Mesenteric fat pad (tissue), 1 donor: ENCODE data around the gene IDH3A. TPM values are rescaled to one million over a fixed set of nuclear protein-coding genes. Genes with fewer than 3 reads are reported as not detected.

Experiments used
- DNase-seq: peaks from one replicate; pipeline ENCODE4 v3.0.0-alpha.2; 2020; ENCODE audit warnings: low spot score
- total RNA-seq: library from RNA; stranded (reverse); fragmentation: NEBNext Ultra II Directional; extraction: Animal tissue kit (Norgen Biotek cat#: 25700); gene quantifications from one replicate; pipeline ENCODE4 v1.2.1, GENCODE V29; 2021
- donor health status: DM: yes; HTN: yes; CAD: no.

The IDH3A gene
- total RNA-seq, 1 donor from 2014 or later: 105 TPM

DNA sequence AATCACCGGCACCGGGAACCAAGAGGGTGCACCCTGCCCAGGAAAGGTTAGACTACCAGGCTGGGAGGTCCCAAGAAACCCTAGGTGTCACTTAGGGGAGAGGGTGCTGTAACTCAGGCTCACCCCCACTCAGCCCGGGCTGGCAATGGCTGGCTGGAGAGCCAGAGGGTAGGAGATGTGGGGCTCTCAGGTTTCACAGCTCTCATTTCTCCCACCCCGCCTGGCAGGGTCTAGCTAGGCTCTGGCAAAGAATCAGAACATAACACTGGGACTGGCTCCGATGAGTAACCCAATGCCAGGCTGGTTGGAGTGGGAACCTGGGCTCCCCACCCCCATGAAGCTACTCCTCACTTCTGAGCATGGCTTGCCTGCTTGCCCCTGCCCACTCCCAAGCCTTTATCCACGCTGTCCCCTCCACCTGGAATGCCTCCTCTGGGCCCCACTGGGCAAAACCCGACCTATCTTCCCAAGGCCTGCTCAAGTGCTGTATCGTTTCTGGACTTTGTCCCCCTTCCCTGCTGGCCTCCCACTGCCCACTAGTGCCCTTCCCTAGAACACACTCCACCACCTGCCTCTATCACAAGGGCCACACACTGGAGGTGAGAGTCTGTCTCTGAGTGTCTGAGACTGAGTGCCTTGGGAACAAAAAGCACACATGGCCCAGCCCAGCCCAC, 19.9 kb upstream of the IDH3A start:
- DNase-seq: no peak

DNA sequence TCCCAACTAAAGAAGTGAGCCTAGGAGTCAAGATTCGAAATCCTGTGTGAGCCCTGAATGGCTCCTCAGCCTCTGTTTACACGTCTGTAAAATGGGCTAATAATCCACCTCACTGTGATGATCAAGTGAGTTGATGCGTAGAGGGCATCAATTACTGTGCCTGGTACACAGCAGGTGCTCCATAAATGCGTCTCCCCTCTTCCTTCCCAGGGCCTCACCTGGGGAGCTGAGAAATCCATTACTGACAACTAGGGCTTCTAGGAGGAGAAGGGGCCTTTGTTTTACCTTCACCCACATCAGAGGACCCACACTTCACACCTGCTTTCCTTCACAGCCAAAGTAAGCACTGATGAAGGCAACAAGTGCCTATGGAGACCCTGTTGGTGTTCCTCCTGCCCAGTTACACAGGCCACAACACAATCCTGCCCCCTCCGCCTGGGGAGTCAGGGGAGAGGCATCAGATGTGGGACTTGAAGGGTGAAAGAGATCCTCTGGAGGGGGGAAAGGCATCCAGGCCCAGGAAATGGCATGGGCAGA, 19.3 kb upstream of the IDH3A start:
- no peak for DNase-seq

DNA sequence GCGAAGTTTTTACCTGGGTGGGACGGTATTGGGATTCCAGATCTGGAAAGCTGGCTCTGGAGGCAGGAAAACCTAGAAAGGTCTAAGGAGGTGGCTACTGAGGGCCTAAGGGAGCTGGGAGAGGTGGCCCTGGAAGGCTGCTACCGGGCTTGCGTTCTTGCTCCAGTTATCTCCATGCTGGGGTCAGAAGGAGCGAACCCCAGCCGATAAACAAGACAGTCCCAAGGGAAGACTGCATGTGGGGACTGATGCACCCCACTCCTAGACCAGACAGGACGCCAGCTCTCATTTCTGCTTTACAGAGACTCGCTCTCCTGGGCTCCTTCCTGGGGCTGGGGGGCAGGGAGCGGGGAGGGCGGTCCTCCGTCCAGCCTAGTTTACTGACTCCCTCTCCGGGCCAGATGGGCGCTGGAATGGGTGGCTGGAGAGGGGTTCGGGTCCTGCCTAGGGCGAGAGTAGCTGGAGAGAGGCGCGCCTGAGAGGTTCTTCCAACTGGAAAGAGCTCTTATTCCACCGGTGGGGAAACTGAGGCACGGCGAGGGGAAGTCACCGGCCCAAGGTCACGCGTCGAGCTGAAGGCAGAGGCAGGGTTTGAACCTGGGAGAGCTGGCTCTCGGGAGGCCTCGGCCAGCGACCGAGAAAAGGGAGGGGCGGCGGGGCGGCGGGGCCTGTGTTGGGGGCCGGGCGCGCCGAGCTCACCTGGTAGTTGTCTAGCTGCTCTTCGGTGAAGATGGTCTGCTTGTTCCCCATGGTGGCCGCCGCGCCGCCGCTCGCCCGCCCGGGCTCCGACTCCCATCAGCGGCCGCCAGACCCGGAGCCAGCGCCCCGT, 18.5 kb upstream of the IDH3A start:
- DNase-seq: no peak

DNA sequence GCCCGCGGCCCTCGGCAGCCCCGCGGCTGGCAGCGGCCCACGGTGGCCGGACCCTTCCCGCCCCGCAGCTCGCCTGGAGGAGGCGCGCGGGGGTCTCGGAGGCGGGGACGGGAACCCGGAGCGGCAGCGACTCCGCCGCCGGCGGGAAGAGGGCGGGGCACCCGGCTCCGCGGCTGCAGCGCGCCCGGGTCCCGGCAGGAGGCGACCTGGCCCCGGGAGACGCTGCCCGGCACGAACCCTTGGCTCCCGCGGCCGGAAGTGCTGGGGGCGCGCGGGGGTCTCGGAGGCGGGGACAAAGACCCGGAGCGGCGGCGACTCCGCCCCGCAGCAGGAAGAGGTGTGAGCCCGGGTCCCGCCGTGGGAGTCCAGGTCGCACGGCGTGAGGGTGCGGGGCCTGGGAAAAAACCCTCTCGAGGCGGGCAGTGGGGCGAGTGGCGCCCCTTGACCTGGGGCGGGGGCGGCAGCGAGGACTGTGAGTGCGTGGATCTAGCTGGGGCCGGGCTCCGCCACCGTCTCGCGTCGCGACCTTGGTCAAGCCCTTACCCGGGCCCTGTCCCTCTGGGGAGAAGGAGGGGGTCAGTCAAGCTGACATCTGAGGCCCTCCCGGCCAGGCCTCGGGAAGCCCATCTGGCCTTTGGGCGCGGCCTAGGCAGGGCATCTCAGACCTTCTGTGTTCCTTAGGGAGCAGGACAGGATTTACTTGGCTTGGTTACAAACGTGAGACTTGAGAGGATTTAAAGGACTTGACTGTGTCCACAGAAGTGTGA, 17.7 kb upstream of the IDH3A start, which contains the start of gene CIB2:
Gene CIB2, minus strand, starts transcription at position 151 of the 767 bp plus-strand sequence. CDS start 230 bp downstream, outside the sequence.
- peak; percentile 93 for DNase-seq

- no peak for DNase-seq
Measured at GRCh38 chr15:78133801-78134200, 15.4 kb upstream of the IDH3A start.

GRCh38 chr15:78139578-78139977, 9.6 kb upstream of the IDH3A start:
- DNase-seq: peak; percentile 8

GRCh38 chr15:78140292-78140691, 8.9 kb upstream of the IDH3A start:
- DNase-seq: no peak

- DNase-seq: peak; percentile 57
Measured at GRCh38 chr15:78142332-78142731, 6.8 kb upstream of the IDH3A start.

- peak; percentile 30 for DNase-seq
Measured at GRCh38 chr15:78146425-78147154, 2.6 kb upstream of the IDH3A start.

- peak; percentile 18 for DNase-seq
Measured at GRCh38 chr15:78147566-78147965, 1.6 kb upstream of the IDH3A start.

DNA sequence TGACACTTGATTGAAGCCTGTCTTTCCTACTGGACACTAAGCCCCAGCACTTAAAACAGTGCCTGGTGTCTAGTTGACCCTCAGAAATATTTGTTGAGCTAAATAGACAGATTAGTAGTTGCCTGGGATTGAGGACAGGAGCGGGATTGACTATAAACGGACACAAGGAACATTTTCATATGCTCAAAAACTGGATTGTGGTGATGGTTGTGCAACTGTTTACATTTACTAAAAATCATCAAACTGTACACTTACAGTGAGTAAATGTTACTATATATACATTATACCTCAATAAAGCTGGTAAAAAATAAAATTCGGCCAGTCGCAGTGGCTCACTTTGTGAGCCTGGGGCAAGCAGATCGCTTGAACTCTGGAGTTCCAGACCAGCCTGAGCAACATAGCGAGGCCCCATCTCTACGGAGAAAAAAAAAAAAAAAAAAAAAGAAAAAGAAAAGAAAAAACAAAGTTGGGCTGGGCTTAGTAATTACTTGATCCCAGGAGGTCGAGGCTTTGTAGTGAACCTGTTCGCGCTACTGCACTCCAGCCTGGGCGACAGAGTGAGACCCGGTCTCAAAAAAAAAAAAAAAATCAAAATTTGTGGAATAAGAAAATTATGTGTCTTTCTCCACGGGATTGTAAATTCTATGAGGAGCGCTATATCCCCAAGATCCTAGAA, 632 bp upstream of the IDH3A start:
- peak; percentile 8 for DNase-seq

DNA sequence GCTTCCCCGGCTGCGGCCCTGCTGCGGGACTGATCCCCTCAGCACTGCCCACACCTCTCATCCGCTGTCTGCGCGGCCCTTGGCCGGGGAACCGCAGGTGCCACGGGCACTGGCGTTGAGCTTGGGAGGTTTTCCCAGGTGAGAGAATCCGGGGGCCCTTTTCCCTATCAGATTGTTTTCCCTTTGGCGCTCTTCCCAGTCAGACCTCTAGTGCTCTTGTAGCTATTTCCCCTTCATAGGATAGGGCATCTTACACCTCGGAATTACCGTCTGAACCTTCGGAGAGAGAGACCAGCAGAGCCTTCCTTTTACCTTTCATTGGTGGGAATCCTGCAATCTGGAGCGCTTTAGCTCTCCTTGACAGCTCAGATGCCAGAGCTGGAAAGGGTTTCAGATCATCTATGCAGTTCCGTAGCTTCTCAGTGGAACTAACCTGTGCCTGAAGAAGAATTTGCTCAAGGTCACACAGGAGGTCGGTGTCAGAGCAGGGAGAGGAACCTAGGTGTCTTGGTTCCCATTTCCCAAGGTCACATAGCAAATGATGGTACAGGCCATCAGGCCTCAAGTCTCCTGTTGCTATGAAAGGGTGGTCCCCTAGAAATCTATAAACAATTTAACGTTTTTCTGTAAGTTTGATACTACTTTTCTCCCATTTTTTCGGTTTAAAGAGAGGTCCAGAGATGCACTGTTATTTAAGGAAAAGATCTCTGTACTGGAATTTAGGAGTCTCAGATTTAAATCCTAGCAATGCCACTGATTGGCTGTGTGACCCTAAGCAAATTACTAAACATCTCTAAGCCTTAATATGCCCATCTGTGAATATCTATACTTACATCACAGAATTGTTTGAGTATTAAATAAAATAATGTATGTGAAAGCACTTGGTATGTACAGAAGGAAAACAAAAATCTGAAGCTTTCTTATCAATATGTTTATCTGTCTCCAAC, 916 bp downstream of the IDH3A start:
- DNase-seq: peak; percentile 1

- peak; percentile 41 for DNase-seq
Measured at GRCh38 chr15:78151075-78151474, 1.9 kb downstream of the IDH3A start.

DNA sequence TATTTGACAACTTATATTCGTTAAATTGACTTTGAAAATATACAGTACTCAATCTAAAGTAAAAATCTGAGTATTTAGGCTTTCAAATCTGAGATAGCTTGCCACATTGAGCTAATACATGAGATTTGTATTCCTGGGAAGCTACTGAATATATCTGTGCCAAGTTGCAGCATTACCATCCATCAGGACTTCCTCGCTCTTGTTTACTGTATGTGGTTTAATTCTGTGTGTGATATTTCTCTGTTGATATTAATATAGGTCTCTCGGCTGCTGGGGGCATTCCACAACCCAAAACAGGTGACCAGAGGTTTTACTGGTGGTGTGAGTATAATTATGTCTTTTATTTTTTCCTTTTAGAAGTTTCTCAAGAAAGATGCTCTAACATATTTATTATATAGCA, 5.8 kb downstream of the IDH3A start:
- no peak for DNase-seq

DNA sequence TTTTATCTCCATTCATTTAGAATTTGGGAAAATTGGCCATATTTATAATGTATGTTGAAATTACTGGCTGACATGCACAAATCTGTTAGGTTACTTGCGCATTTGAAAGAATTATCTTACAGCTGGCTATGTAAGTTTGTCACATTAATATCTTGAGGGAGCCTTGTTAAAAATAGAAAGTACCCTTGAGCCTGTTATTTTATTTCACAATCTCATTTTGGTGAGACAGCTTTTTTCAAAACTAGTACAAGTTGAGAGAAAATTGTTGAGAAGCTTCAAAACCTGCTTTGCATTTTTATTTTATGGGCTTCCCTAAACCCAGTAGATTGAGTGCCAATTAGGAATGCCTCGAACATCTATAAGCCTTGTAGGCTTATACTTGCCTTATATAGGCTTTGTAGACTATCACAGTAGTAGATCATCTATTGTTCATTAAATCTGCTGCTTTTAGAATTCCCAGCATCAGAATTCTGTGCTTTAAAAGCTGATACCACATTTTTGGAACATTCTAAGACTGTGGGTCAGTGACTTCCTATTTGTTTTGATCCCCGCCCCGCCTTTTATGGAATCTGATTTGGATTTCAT, 6.3 kb downstream of the IDH3A start:
- DNase-seq: no peak

GRCh38 chr15:78156653-78157052, 7.5 kb downstream of the IDH3A start:
- DNase-seq: no peak

GRCh38 chr15:78157203-78157602, 8.0 kb downstream of the IDH3A start:
- no peak for DNase-seq

DNA sequence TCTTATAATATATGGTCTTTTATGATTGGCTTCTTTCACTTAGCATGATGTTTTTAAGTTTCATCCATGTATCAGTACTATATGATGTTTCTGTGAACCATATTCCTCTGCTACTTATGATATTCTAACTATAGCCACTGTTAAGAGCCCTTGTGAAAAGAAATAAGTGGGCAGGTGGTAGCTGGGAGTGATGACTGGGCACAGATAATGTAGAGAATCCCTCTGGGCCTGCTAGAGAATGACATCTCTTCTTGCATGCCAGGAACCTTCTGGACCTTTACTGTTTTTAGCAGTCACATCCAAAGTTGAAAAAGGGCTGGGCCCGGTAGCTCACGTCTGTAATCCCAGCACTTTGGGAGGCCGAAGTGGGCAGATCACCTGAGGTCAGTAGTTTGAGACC, 10.2 kb downstream of the IDH3A start:
- DNase-seq: no peak

DNA sequence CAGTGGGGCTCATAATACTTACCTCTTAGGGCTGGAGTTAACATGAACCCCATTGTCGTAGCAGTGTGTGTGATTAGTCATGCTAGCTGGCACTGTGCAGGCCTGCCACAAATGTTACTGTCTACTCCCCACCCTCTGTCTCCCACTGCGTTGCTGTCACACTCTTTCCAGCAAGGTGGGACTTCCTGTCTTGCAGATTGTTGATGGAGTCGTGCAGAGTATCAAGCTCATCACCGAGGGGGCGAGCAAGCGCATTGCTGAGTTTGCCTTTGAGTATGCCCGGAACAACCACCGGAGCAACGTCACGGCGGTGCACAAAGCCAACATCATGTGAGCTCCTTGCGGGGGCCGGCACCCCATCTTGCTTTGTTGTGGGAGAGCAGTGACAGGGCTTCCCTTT, 12.9 kb downstream of the IDH3A start:
- DNase-seq: peak; percentile 83
